DOHH2 (cell line): ENCODE results near the gene KRTAP4-12.
"Not testable (repeated sequence)": the region's sequence is repeated elsewhere in the genome, so short reads cannot be mapped to it uniquely, and the experiment has no call there.

Experiments used
- H3F3A ChIP-seq: fragments of 200-600 bp; sonication (generic), shearing (Covaris generic); 2 replicates; pipeline ENCODE4 v1.6.0; 2016; ENCODE audit warnings: antibody characterized with exemption, mild to moderate bottlenecking; ENCODE audit not compliant: control insufficient read depth, insufficient read depth
- H3K27ac ChIP-seq: fragments of 200-600 bp; sonication (generic); 2 replicates; pipeline ENCODE4 v1.5.1; 2014; ENCODE audit warnings: low read depth, mild to moderate bottlenecking, low read length, moderate library complexity
- H3K27me3 ChIP-seq: fragments of 200-600 bp; sonication (generic); 2 replicates; pipeline ENCODE4 v1.6.1; 2014; ENCODE audit warnings: mild to moderate bottlenecking, low read length, mixed read lengths; ENCODE audit not compliant: control insufficient read depth
- H3K36me3 ChIP-seq: fragments of 200-600 bp; sonication (generic); 2 replicates; pipeline ENCODE4 v1.6.1; 2014; ENCODE audit warnings: mild to moderate bottlenecking, low read length, moderate library complexity, mixed read lengths; ENCODE audit not compliant: control insufficient read depth
- H3K4me1 ChIP-seq: fragments of 200-600 bp; sonication (generic); 2 replicates; pipeline ENCODE4 v1.6.1; 2014; ENCODE audit warnings: mild to moderate bottlenecking, low read length, mixed read lengths; ENCODE audit not compliant: control insufficient read depth
- H3K4me2 ChIP-seq: fragments of 200-600 bp; sonication (generic); 2 replicates; pipeline ENCODE4 v1.6.0; 2014; ENCODE audit warnings: mild to moderate bottlenecking, low read length, moderate library complexity
- H3K4me3 ChIP-seq: fragments of 200-600 bp; sonication (generic); 2 replicates; pipeline ENCODE4 v1.5.1; 2014; ENCODE audit warnings: mild to moderate bottlenecking, low read length, mixed read lengths
- H3K79me2 ChIP-seq: fragments of 200-600 bp; sonication (generic); 2 replicates; pipeline ENCODE4 v1.6.1; 2014; ENCODE audit warnings: mild to moderate bottlenecking, low read length, mixed read lengths; ENCODE audit not compliant: control insufficient read depth
- H3K9me2 ChIP-seq: fragments of 200-600 bp; sonication (generic); replicated peaks from 2 replicates; pipeline ENCODE4 v1.6.1; 2014; ENCODE audit warnings: mild to moderate bottlenecking, low read length, mixed read lengths; ENCODE audit not compliant: control insufficient read depth
- H3K9me3 ChIP-seq: fragments of 200-600 bp; sonication (generic); 2 replicates; pipeline ENCODE4 v1.6.1; 2014; ENCODE audit warnings: antibody characterized with exemption, low read length, mixed read lengths; ENCODE audit not compliant: control insufficient read depth, insufficient read depth
- H4K20me1 ChIP-seq: fragments of 200-600 bp; sonication (generic); 2 replicates; pipeline ENCODE4 v1.6.0; 2014; ENCODE audit warnings: low read depth, mild to moderate bottlenecking, antibody characterized with exemption, low read length, moderate library complexity; ENCODE audit not compliant: control insufficient read depth, insufficient read depth
- CTCF ChIP-seq: fragments of 200-600 bp; sonication (generic); IDR thresholded peaks from one replicate; pipeline ENCODE4 v1.5.1; 2014; ENCODE audit warnings: antibody characterized with exemption, mild to moderate bottlenecking, low read depth, low read length; ENCODE audit not compliant: poor library complexity, severe bottlenecking
- EZH2phosphoT487 ChIP-seq: fragments of 200-600 bp; sonication (generic); IDR thresholded peaks from 2 replicates; pipeline ENCODE4 v1.6.1; 2017; ENCODE audit warnings: borderline replicate concordance, mild to moderate bottlenecking, antibody characterized with exemption, low read length, moderate library complexity, mixed read lengths

Gene KRTAP4-12

GRCh38 chr17:41151525-41151924, 27.5 kb upstream of the KRTAP4-12 start:
- Histone ChIP-seq H3K4me3 (no peak overlapping the region), H3K36me3 (no peaks in the 10 kb centered on the region), H3K4me1 (peaks cover 21% of the 10 kb centered on the region), H3K9me3 (no peaks in the 10 kb centered on the region), H4K20me1 (no peaks in the 10 kb centered on the region), H3K9me2 (no peaks in the 10 kb centered on the region), H3K27me3 (no peaks in the 10 kb centered on the region), H3F3A (no peaks in the 10 kb centered on the region), H3K4me2 (no peak overlapping the region), H3K27ac (no peak overlapping the region), H3K79me2 (no peaks in the 10 kb centered on the region)
- TF ChIP-seq CTCF (no peak), EZH2phosphoT487 (no peak)

- Histone ChIP-seq H3K9me2 (no peaks in the 10 kb centered on the region), H3K9me3 (no peaks in the 10 kb centered on the region), H3F3A (no peaks in the 10 kb centered on the region), H3K4me2 (peak overlapping the region; percentile 30), H3K36me3 (no peaks in the 10 kb centered on the region), H3K4me3 (no peak overlapping the region), H3K79me2 (no peaks in the 10 kb centered on the region), H3K27me3 (no peaks in the 10 kb centered on the region), H3K4me1 (peaks cover 21% of the 10 kb centered on the region), H3K27ac (no peak overlapping the region), H4K20me1 (no peaks in the 10 kb centered on the region)
- TF ChIP-seq EZH2phosphoT487 (no peak), CTCF (no peak)
These were observed 26.0 kb upstream of the KRTAP4-12 start for GRCh38 chr17:41150026-41150425.

GRCh38 chr17:41149652-41149985, 25.6 kb upstream of the KRTAP4-12 start, which contains the start of gene KRTAP4-5:
TSS of gene KRTAP4-5 (minus strand) at chr17:41149825. CDS start at chr17:41149767, 58 bp downstream.
- Histone ChIP-seq H4K20me1 (no peaks in the 10 kb centered on the region), H3K79me2 (no peaks in the 10 kb centered on the region), H3K4me3 (no peak within 1 kb of the TSS), H3K27me3 (no peaks in the 10 kb centered on the region), H3K4me1 (peaks cover 21% of the 10 kb centered on the region), H3K9me2 (no peaks in the 10 kb centered on the region), H3K9me3 (no peaks in the 10 kb centered on the region), H3K4me2 (peak within 1 kb of the TSS; percentile 30), H3K27ac (peak within 1 kb of the TSS; percentile 18; the same call in 1 of the 2 replicates), H3F3A (no peaks in the 10 kb centered on the region), H3K36me3 (no peaks in the 10 kb centered on the region)
- TF ChIP-seq EZH2phosphoT487 (no peak), CTCF (no peak)

- not testable (repeated sequence) for H3F3A ChIP-seq
These were observed 25.1 kb upstream of the KRTAP4-12 start for GRCh38 chr17:41148971-41149651.

More at GRCh38 chr17:41148971-41149651, 25.1 kb upstream of the KRTAP4-12 start:
- not testable (repeated sequence) for H3K27me3 ChIP-seq, H3K36me3 ChIP-seq, H3K79me2 ChIP-seq, H3K4me2 ChIP-seq, H3K27ac ChIP-seq, H3K9me2 ChIP-seq, H4K20me1 ChIP-seq, H3K4me3 ChIP-seq, H3K9me3 ChIP-seq
- H3K4me1 ChIP-seq: peaks cover 21% of the 10 kb centered on the region
